Measurements from ENCODE around the gene NTM.

Gene NTM

GRCh38 chr11:131510662-131511061 lies 140.2 kb downstream of the NTM start:
- no peak for DNase-seq

DNA sequence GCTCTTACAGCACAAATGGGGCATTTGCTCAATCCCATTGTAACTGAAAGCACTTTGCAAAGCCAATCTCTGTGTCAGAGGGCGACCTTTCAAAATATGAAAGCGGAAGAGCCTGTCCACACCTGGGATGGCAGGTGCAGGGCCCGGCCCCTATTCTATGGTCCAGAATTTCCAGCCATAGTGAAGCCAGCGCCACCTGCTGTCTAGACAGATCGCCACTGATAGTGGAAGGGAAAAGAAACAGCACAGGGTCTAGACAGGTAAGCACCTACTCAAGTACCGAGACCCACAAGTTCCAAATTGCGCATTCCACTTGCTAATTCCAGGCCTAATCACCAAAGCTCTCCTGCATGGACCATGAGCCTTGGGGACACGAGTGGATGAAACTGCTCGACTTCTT lies 141.4 kb downstream of the NTM start:
- no peak for DNase-seq

GRCh38 chr11:131512228-131512627 lies 141.8 kb downstream of the NTM start:
- no peak for DNase-seq

- no peak for DNase-seq
Observed at GRCh38 chr11:131514062-131514461, 143.6 kb downstream of the NTM start.

DNA sequence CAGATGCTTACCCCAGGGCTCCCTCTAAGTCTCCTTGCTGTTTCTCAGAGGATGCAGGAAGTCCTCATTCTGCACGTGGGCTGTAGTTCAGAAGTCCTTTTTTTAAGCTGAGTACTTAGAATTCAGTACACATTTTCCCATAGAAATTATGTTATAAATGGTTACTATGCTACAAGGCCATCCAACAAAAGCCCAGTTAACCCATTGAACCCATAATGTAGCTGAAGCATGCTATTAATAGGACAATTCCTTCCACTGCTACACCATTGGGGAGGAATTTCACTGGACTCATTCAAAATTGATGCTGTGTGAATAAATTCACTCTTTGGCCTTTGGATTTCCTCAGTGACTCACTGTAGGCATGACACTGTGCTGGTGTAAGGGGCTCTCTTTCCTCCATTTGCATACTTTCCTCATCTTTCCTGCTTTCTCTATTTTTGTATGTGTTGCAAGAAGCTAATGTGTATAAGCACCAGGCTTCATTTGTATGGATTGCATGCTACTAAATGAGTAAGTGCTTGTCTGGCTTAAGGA lies 148.0 kb downstream of the NTM start:
- DNase-seq, result no peak

DNA sequence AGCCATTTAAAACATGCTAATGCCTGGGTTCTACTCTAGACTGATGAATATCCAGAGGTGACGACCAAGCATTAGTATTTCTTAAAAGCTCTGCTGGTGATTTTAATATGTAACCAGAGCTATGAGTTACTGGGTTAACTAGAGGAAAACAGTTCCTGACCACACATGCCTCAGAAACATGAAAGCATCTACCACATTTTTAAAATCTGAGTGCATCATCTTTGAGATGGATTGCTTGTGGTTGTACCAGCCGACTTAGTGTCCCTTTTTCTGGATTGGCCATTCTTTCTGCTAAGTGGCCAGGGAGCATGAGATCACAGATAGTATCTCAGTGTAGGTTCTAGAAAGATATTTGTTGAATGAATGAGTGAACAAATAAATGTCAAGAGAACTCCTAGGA lies 152.4 kb downstream of the NTM start:
- no peak for DNase-seq

DNA sequence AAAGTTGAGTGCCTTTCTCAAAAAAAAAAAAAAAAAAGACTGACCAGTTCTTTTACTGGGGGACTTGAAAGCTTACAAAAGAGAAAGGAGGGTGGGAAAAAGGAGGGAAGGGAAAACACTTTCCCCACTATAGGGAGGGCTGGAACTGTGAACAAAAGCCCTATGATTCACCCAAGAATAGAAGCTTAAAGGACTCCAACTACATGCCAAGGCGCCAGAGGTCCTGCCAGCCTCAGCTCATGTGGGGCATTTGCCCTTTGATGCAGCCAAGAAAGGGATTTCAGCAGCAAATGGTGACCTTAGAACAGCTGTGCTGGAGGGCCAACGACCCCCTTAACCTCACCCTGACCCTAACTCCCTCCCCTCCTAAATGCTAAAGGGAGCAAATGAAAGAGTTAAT lies 160.0 kb downstream of the NTM start:
- DNase-seq, result no peak

GRCh38 chr11:131533149-131533548 lies 162.7 kb downstream of the NTM start:
- no peak for DNase-seq

- DNase-seq, result no peak
Observed at GRCh38 chr11:131533998-131534397, 163.6 kb downstream of the NTM start.

GRCh38 chr11:131534611-131535010 lies 164.2 kb downstream of the NTM start:
- no peak for DNase-seq

DNA sequence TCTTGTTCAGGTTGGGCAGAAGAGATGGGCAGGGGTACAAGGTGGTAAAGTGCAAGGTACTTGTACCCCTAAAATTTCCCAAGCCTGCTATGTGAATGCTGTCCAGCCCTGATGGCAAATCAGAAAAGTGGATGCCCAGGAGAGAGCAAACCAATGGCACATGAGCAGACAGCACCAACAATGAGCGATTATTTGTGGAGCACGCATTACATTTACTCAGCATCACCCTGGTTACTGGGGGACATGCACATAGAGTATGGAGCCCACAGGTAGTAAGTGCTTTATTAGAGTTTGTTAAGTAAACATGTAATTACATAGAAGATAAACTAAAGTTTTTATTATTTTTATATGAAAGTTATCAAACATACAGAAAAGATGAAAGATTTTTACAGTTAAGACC lies 165.7 kb downstream of the NTM start:
- no peak for DNase-seq

DNA sequence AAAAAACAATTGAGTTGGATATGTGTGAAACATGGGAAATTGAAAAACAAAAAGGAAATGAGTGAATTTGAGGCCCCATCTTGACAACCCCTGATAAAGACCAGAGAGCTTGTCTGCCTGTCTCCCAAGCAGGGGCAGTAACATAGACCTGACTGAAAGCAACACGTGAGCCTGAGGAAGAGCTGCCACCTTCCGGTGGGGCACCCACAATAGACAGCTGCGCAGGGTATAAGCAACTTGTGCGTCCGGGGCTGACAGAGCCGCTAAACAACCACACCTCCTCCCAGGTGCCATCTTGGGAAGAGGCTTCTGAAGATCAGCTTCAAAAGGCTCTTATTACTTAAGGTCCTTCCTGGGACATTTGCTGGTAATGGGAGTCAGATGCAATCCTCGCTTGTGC lies 166.8 kb downstream of the NTM start:
- DNase-seq, result no peak

- no peak for DNase-seq
Observed at GRCh38 chr11:131537748-131538147, 167.3 kb downstream of the NTM start.

DNA sequence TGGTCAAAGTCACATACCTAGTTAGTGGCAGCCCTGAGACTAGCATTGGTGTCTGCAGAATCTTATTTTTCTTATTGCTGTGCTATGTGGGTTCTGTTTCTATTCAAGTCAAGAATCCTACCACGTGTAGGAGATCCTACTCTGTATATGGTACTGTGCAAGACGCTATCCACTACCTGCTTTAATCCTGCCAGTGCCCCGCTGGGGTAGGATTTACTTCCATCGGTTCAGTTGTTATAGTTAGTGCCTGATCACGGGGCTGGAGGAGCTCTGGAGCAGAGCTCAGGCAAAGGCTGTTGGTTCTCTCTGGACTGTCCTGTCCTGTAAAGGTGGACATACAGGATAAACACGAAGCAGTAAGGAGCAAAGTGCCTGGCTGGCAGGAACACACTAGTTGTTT lies 167.9 kb downstream of the NTM start:
- DNase-seq, result no peak

DNA sequence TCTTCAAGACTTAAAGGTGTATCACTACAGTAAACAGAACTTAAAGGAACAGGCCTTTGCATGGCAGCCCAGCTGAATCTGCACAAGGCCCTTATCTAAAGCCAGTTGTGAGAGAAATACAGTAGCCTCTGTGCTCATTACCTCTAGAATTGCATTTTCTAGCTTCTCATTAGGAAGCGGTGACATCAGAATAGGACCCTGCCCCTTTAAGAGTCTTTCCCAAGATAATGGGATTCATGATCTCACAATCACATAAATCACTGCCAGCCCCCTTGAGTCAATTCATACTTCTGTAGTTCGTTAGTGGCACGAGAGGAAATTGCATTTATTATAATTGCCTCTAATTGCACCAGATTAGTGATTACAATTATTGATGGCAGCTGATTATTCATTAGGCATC lies 170.3 kb downstream of the NTM start:
- no peak for DNase-seq

DNA sequence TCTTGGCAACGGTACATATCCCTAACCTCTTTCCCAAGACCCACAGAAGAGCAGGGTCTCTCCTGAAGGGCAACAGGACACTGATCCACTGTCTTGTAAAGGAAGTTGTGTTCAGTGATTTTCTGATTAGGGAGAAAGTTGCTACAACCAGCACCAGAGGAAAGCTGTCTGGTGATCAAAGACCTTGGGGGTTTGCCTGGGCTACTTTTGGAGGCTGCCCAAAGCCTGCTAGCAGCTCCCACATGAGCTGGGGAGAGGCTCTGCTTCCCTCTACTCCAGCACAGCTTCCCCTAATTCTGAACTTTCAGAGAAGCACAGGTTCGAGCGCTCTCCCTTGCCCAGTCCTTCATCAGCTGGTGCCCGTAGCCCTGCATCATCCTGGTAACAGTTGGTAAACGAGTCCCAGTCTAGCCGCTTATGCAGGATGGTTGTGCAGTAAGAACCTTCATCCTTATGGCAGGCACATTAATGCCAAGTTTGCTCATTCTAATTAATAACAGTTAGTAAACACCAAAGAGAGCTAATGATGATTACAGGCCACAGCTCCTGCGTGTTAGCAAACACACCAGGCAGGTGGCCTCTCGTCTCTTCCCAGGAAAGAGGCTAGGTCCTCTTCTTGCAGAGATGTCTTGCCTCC lies 173.1 kb downstream of the NTM start:
- DNase-seq, result no peak

DNA sequence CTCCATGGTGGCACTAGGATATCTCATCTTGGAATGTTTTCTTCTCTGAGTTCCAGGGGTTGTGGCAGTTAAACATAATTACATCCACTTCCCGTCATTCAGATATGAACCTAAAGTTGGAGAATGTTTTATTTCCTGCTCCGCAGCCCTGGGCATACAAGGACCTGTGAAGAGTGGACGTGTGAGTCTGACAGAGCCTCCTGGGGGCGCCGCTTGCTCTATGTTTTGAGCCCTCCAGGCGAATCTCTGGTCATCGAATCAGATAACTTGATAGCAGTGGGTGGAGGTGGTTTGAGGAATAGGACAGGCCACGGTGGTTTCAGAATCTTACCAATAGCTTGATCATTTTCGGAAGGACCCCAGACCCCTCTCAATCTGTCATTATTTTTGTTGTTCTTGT lies 174.2 kb downstream of the NTM start:
- no peak for DNase-seq

- DNase-seq, result no peak
Observed at GRCh38 chr11:131546218-131546895, 175.9 kb downstream of the NTM start.

- no peak for DNase-seq
Observed at GRCh38 chr11:131549099-131549498, 178.7 kb downstream of the NTM start.

GRCh38 chr11:131549770-131550169 lies 179.4 kb downstream of the NTM start:
- no peak for DNase-seq

- DNase-seq, result no peak
Observed at GRCh38 chr11:131560287-131560686, 189.9 kb downstream of the NTM start.

DNA sequence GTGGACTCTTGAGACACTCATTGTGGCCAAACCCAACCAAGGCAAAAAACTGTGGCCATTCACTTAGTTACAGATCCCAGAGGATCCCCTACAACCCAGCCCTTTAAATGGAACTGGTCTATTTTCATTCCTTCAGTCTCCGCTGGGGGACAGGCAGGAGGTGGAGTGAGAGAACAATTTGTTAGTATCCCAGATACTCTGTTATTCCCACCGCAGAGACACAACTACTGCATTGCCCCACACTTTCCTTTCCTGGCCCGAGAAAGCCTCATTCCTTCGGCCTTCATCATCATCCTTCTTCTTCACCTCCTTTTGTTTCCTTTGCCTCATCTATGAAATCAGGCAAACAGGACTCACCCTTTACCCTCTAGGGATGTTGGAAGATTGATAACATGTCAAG lies 191.1 kb downstream of the NTM start:
- DNase-seq, result no peak

- DNase-seq, result no peak
Observed at GRCh38 chr11:131561972-131562371, 191.6 kb downstream of the NTM start.

- DNase-seq, result no peak
Observed at GRCh38 chr11:131568318-131568717, 197.9 kb downstream of the NTM start.

DNA sequence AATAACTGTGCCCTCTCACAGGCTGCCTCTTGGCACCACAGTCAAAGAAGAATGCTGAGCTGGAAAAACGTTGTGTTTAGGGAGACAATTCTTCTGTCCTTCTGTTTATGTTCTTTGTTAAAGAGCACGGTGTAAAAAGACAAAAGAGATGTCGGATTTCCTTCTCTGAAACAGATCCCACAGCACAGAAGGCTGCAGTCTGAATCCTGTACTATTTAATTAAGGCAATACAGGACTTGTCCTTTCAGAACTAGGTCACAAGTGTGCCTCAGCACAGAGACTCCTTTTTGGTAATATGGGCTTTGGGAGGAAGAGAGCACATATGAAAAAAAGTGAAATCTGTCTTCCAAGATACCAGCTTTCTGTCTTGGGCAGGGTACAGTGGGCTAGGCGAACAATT lies 201.2 kb downstream of the NTM start:
- no peak for DNase-seq
